ENCODE data around the gene SLC35B3. TPM values are rescaled to one million over a fixed set of nuclear protein-coding genes. Genes with fewer than 3 reads are reported as not detected.

Gene SLC35B3
- total RNA-seq, 1 donor from 2014 or later: 29.5 TPM

DNA sequence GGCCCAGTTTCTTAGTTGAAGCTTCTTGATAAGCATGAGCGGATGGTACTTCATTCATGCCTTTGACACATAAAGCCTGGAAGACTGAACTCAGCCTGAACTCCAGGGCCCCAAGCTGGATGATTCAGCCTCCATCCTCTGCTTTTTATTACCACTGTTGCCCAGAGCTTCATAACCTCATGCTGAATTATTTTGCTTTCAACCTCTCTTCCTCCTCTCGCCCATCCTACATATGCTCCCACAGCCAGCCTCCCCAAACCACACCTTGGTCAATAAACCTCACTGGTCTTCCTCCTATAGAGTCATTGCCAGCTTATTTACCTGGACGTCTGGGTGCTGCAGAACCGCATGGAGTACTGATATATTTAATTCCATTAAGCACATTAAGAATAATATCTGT, 59.4 kb downstream of the SLC35B3 start:
- Mint-ChIP-seq H3K27me3 (ENCODE audit: low read depth) (peaks cover 23% of the 10 kb centered on the region), H3K36me3 (ENCODE audit: low read depth) (peaks cover 2% of the 10 kb centered on the region), H3K27ac (ENCODE audit: unreplicated experiment) (no peak overlapping the region), H3K9me3 (ENCODE audit: low read depth) (peaks cover 5% of the 10 kb centered on the region), H3K4me3 (ENCODE audit: unreplicated experiment) (no peak overlapping the region), H3K4me1 (ENCODE audit: low read depth) (no peaks in the 10 kb centered on the region)
- TF ChIP-seq, protein P1, sequence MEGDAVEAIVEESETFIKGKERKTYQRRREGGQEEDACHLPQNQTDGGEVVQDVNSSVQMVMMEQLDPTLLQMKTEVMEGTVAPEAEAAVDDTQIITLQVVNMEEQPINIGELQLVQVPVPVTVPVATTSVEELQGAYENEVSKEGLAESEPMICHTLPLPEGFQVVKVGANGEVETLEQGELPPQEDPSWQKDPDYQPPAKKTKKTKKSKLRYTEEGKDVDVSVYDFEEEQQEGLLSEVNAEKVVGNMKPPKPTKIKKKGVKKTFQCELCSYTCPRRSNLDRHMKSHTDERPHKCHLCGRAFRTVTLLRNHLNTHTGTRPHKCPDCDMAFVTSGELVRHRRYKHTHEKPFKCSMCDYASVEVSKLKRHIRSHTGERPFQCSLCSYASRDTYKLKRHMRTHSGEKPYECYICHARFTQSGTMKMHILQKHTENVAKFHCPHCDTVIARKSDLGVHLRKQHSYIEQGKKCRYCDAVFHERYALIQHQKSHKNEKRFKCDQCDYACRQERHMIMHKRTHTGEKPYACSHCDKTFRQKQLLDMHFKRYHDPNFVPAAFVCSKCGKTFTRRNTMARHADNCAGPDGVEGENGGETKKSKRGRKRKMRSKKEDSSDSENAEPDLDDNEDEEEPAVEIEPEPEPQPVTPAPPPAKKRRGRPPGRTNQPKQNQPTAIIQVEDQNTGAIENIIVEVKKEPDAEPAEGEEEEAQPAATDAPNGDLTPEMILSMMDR (IDR thresholded peaks at IDR 0.05): no peak
- no peak for DNase-seq (ENCODE audit: low spot score)
